H1 (cell line): ENCODE data around the gene FGF14. TPM values are rescaled to one million over a fixed set of nuclear protein-coding genes. Genes with fewer than 3 reads are reported as not detected.

ENCODE experiments used
- E2F6 ChIP-seq: IDR thresholded peaks from 2 replicates; pipeline ENCODE4 v1.6.1; 2012; ENCODE audit warnings: inconsistent platforms
- JUN ChIP-seq: IDR thresholded peaks from 2 replicates; pipeline ENCODE4 v1.6.1; 2011; ENCODE audit warnings: low read depth, mild to moderate bottlenecking, improper control_type of control experiment, low read length
- RFX5 ChIP-seq: IDR thresholded peaks from 2 replicates; pipeline ENCODE4 v1.6.1; 2011; ENCODE audit warnings: low read depth, low read length, improper control_type of control experiment, borderline replicate concordance
- polyA plus RNA-seq, 7 experiments: library from polyadenylated mRNA; depleted of rRNA in 3 of 7; stranded (reverse) in 5 of 7; unstranded in 2 of 7; fragments of >200 nt in 5 of 7; fragments of 200-250 nt in 2 of 7; gene quantifications; 1 replicate in 5 of 7; 2 replicates in 1 of 7; 4 replicates in 1 of 7; pipeline versions ENCODE4 v1.2.1 to v1.2.3, GENCODE V29; 2011 to 2013; ENCODE audit warnings: missing spikeins in 2 of 7, mixed read lengths in 2 of 7
- total RNA-seq: library from RNA; stranded (reverse); fragmentation: NEBNext Ultra II Directional; extraction: Animal tissue kit (Norgen Biotek cat#: 25700); gene quantifications from 2 replicates; pipeline ENCODE4 v1.2.1, GENCODE V29; 2021

FGF14 gene
- total and polyA plus RNA-seq, 2 of the 8 experiments (the other 6 are each of a cell fraction or from before 2014, with no cell fraction given): 0.05 to 0.58 TPM

GRCh38 chr13:101880581-101880980 lies 521.3 kb downstream of the FGF14 start (continued):
- no peak for TF ChIP-seq E2F6
- no peak for TF ChIP-seq RFX5
- no peak for TF ChIP-seq JUN
- TF ChIP-seq, all 59 proteins: peak for 0
